ENCODE measurements around the gene ULK1.

ULK1 gene

DNA sequence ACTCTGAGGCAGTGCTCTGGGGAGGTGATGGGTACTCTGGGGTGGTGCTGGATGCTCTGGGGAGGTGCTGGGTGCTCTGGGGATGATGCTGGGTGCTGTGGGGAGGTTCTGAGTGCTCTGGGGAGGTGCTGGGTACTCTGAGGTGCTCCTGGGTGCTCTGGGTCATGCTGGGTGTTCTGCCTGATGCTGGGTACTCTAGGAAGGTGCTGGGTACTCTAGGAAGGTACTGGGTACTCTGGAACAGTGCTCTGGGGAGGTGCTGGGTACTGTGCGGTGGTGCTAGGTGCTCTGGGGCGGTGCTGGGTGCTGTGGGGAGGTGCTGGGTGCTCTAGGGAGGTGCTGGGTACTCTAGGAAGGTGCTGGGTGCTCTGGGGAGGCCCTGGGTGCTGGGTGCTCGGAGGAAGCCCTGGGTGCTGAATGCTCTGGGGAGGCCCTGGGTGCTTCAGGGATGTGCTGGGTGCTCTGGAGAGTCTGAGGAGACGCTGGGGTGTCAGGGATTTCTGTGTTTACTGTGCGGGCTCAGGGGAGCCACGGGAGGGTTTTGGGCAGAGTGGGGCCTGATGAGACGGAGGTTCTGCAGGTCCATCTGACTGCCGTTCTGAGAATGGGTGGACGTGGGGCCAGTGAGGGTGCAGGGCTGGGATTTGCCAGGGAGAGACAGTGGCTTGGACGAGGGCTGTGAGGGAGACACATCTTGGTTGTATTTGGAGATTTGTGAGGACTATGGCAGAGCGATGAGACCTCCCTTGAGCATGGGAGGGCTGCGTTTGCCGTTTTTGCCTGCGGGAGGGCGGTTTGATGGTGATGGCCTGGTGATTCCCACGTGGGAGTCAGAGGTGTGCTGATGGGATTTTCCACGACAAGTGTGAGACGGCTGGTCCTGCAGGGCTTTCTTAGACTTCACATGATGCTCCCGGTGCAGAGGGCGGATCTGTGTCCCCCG is 36.2 kb upstream of the ULK1 start:
- Histone ChIP-seq H2AFZ (ENCODE audit: low read length) (no peak overlapping the region), H3K4me2 (ENCODE audit: low read length) (no peak overlapping the region), H4K20me1 (ENCODE audit: insufficient read depth, low read length) (no peaks in the 10 kb centered on the region), H3F3A (ENCODE audit: insufficient read depth, low read length) (no peaks in the 10 kb centered on the region), H3K79me2 (ENCODE audit: insufficient read depth, low read length) (no peaks in the 10 kb centered on the region), H3K9me2 (ENCODE audit: low read depth, low read length) (no peaks in the 10 kb centered on the region), H3K36me3 (ENCODE audit: insufficient read depth, low read length) (no peaks in the 10 kb centered on the region), H3K9ac (ENCODE audit: low read length) (no peak overlapping the region), H3K27ac (ENCODE audit: low read depth, low read length, poor library complexity, severe bottlenecking) (no peak overlapping the region), H3K27me3 (ENCODE audit: insufficient read depth, low read length) (peaks cover 12% of the 10 kb centered on the region), H3K4me1 (ENCODE audit: insufficient read depth, low read length, severe bottlenecking) (no peaks in the 10 kb centered on the region), H3K9me3 (ENCODE audit: low read length) (no peaks in the 10 kb centered on the region), H3K4me3 (ENCODE audit: low read depth, low read length, poor library complexity, severe bottlenecking) (no peak overlapping the region)
- TF ChIP-seq, protein P1, sequence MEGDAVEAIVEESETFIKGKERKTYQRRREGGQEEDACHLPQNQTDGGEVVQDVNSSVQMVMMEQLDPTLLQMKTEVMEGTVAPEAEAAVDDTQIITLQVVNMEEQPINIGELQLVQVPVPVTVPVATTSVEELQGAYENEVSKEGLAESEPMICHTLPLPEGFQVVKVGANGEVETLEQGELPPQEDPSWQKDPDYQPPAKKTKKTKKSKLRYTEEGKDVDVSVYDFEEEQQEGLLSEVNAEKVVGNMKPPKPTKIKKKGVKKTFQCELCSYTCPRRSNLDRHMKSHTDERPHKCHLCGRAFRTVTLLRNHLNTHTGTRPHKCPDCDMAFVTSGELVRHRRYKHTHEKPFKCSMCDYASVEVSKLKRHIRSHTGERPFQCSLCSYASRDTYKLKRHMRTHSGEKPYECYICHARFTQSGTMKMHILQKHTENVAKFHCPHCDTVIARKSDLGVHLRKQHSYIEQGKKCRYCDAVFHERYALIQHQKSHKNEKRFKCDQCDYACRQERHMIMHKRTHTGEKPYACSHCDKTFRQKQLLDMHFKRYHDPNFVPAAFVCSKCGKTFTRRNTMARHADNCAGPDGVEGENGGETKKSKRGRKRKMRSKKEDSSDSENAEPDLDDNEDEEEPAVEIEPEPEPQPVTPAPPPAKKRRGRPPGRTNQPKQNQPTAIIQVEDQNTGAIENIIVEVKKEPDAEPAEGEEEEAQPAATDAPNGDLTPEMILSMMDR (IDR thresholded peaks at IDR 0.05; ENCODE audit: low read length): no peak

DNA sequence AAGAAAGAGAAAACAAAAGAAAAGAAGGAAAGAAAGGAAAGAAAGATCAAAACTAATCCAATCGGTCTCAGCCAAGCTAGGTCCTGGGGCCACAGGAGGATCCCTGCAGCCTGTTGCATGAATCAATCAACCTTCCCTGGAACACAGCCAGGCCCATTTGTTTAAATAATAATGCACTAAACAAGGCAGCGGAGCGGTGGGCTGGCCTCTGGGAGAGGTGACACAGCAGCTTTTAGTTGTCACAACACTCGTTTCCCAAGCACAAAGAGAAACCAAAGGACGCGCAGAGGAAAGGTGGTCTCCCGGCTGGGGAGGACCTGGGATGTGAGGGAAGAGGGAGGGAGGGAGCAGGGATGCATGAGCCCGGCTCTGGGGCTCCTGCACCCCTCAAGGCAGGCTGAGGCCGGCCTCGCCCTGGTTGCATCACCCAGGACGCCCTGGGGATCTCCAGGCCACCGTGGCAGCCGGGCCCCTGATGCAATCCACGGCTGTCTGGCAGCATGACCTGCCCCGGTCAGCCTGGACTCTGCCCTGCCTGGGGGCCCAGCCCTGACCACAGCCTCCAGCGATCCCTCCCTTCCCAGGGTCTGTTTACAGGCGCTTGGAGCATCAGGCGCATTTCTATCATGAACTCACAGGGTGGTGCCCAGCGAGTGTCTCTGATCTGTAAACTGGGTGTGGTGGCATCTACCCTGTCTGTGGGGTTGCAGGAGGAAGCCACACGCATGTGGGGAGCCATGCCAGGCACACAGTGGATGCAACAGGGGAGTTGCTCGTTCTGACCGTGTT is 33.8 kb upstream of the ULK1 start:
- peaks cover 7% of the 10 kb centered on the region for H3K27me3 ChIP-seq (ENCODE audit: insufficient read depth, low read length)
- no peak overlapping the region for H3K27ac ChIP-seq (ENCODE audit: low read depth, low read length, poor library complexity, severe bottlenecking)
- no peak overlapping the region for H3K9ac ChIP-seq (ENCODE audit: low read length)
- H3K36me3 ChIP-seq (ENCODE audit: insufficient read depth, low read length): no peaks in the 10 kb centered on the region
- H3K9me3 ChIP-seq (ENCODE audit: low read length): no peaks in the 10 kb centered on the region
- H3F3A ChIP-seq (ENCODE audit: insufficient read depth, low read length): no peaks in the 10 kb centered on the region
- no peaks in the 10 kb centered on the region for H4K20me1 ChIP-seq (ENCODE audit: insufficient read depth, low read length)
- H3K4me3 ChIP-seq (ENCODE audit: low read depth, low read length, poor library complexity, severe bottlenecking): no peak overlapping the region
- no peaks in the 10 kb centered on the region for H3K79me2 ChIP-seq (ENCODE audit: insufficient read depth, low read length)
- H3K4me2 ChIP-seq (ENCODE audit: low read length): no peak overlapping the region
- TF ChIP-seq EZH2 (IDR thresholded peaks at IDR 0.05; ENCODE audit: borderline replicate concordance, low read length): no peak
- TF ChIP-seq, protein P1 (IDR thresholded peaks at IDR 0.05; ENCODE audit: low read length): no peak
- no peaks in the 10 kb centered on the region for H3K9me2 ChIP-seq (ENCODE audit: low read depth, low read length)
- no peak overlapping the region for H2AFZ ChIP-seq (ENCODE audit: low read length)
- H3K4me1 ChIP-seq (ENCODE audit: insufficient read depth, low read length, severe bottlenecking): no peaks in the 10 kb centered on the region

DNA sequence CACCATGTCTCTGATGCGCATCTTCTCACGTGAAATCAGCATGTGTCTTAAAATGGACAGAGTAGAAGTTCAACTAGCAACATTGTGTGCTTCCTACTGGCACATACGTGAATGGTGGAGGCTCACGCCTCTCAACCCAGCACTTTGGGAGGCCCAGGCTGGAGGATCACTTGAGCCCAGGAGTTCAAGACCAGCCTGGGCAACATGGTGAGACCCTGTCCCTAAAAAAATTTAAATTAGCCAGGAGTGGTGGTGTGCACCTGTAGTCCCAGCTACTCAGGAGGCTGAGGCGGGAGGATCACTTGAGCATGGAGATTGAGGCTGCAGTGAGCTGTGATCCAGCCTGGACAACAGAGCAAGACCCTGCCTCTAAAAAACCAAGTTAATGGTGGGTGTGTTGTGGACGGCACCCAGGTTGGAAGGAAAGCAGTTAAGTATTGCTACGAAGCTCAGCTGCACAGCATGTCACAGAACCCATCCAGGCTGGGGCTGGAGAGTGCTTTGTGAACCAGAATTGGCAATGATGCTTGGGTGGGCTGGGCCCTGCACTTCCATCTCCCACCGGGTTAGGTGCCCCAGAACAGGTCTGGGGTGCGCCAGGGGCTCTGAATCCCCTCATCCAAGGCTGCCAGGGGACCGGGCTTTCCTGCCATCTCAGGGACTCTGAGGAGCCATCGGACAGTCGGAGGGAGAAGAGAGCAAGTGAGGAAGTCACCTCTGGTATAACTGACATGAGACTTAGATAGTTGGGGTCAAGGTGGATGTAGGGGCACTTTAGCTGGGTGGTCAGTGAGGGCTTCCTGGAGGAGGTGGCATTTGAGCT is 33.0 kb upstream of the ULK1 start:
- Histone ChIP-seq H3K27me3 (ENCODE audit: insufficient read depth, low read length) (peaks cover 7% of the 10 kb centered on the region), H3K4me2 (ENCODE audit: low read length) (no peak overlapping the region), H3K36me3 (ENCODE audit: insufficient read depth, low read length) (no peaks in the 10 kb centered on the region), H2AFZ (ENCODE audit: low read length) (no peak overlapping the region), H3K4me1 (ENCODE audit: insufficient read depth, low read length, severe bottlenecking) (no peaks in the 10 kb centered on the region), H3K79me2 (ENCODE audit: insufficient read depth, low read length) (no peaks in the 10 kb centered on the region), H3K9ac (ENCODE audit: low read length) (no peak overlapping the region), H3K27ac (ENCODE audit: low read depth, low read length, poor library complexity, severe bottlenecking) (no peak overlapping the region), H3F3A (ENCODE audit: insufficient read depth, low read length) (no peaks in the 10 kb centered on the region), H3K9me3 (ENCODE audit: low read length) (no peaks in the 10 kb centered on the region), H3K4me3 (ENCODE audit: low read depth, low read length, poor library complexity, severe bottlenecking) (no peak overlapping the region), H3K9me2 (ENCODE audit: low read depth, low read length) (no peaks in the 10 kb centered on the region), H4K20me1 (ENCODE audit: insufficient read depth, low read length) (no peaks in the 10 kb centered on the region)
- no peak for TF ChIP-seq EZH2 (IDR thresholded peaks at IDR 0.05; ENCODE audit: borderline replicate concordance, low read length)
- TF ChIP-seq, protein P1 (IDR thresholded peaks at IDR 0.05; ENCODE audit: low read length): no peak
